Measurements from ENCODE around the gene FCGR1A.
A peak's percentile ranks its signal among the peaks of the same experiment; 100 is the strongest.
"Not testable (repeated sequence)": the region's sequence is repeated elsewhere in the genome, so short reads cannot be mapped to it uniquely, and the experiment has no call there.

Gene FCGR1A

DNA sequence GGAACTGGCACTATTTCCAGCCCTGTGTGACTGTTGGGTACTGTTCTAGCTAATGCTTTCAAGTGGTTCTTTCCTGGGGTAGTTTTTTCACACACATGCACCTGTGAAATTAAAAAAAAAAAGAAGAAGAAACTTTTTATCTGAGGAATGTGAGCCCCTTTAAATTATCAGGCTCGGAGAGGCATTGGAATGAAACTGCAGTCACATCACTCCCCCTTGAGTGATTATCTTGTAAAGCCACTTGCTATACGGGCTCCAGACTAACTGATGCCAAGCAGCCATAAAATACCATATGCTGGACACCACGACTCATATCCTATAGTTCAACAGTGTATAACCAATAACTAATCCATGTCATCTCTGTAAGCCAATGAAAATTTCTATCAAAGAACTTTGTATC lies 5.4 kb upstream of the FCGR1A start:
- DNase-seq (ENCODE audit: low spot score), result not testable (repeated sequence)

DNA sequence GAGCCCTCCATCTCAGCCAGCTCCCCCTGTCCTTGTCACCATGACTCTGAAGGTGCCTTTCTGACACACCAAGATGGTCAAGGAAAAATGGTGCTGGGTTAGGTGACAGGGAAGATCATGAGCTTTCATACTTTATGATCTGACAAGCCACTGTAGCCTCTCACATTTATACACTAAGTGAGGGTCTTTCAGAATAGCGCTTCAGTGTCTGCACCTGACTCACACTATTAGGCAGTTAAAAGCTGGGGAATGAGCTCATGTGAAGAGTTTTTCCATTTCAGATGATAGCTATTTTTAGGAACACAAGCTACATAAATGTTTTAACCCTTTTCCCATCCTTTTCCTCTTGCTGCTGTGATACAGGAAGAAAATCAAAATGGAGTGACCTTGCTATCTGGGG lies 4.2 kb upstream of the FCGR1A start:
- DNase-seq (ENCODE audit: low spot score), result not testable (repeated sequence)

- DNase-seq (ENCODE audit: low spot score), result not testable (repeated sequence)
Observed at GRCh38 chr1:149781413-149781984, 995 bp upstream of the FCGR1A start.

- DNase-seq (ENCODE audit: low spot score), result not testable (repeated sequence)
Observed at GRCh38 chr1:149783289-149783688, 795 bp downstream of the FCGR1A start.

DNA sequence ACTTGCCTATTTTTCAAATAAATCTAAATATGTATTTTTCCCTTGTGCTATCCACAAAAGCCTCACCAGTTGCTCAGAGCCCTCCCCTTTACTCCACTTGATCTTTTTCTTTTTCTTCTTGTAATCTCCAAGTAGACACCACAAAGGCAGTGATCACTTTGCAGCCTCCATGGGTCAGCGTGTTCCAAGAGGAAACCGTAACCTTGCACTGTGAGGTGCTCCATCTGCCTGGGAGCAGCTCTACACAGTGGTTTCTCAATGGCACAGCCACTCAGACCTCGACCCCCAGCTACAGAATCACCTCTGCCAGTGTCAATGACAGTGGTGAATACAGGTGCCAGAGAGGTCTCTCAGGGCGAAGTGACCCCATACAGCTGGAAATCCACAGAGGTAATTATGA lies 1.4 kb downstream of the FCGR1A start:
- DNase-seq (ENCODE audit: low spot score), result not testable (repeated sequence)

GRCh38 chr1:149787688-149788451 lies 5.4 kb downstream of the FCGR1A start:
- not testable (repeated sequence) for DNase-seq (ENCODE audit: low spot score)

DNA sequence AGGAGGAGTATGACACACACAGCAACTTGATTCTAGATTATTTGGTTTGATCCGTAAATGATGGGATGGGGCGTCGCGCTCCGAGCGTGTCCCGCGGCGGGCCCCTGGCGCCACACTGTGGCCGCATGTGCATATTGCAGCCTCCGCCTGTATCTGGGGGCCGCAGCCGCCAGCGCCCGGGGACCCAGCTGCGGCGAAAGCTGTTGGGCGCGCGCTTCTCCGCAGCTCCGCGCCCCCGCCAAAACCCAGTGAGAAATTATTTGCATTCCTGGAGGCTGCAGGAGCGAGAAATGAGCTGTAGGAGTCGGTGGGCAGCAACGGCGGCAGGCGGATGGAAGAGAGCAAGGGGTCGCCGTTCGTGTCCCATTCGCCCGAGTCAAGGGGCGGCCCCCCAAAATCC lies 10.0 kb downstream of the FCGR1A start:
- DNase-seq (ENCODE audit: low spot score), result peak; percentile 53

GRCh38 chr1:149792912-149793515 lies 10.5 kb downstream of the FCGR1A start:
- peak; percentile 84 for DNase-seq (ENCODE audit: low spot score)

DNA sequence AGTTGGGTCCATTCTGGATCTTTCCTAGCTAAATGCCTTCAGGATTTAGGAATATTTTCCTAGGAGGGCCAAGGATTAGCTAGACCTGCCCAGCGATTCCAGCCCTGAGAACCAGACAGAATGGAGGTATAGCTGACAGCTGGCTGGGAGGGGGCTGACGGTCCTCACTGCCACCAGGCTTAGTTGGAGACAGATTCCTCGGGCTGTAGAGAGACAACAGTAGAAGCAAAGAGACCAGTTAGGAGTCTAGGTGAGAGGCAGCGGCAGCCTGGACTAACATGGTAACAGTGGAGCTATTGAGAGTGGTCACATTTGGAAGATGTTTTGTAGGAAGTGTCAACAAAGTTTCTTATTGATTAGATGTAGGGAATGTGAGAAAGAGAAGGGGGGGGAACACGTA lies 11.4 kb downstream of the FCGR1A start:
- DNase-seq (ENCODE audit: low spot score), result not testable (repeated sequence)

GRCh38 chr1:149801628-149802027 lies 19.1 kb downstream of the FCGR1A start:
- not testable (repeated sequence) for DNase-seq (ENCODE audit: low spot score)

- DNase-seq (ENCODE audit: low spot score), result not testable (repeated sequence)
Observed at GRCh38 chr1:149804417-149805080, 22.1 kb downstream of the FCGR1A start.

DNA sequence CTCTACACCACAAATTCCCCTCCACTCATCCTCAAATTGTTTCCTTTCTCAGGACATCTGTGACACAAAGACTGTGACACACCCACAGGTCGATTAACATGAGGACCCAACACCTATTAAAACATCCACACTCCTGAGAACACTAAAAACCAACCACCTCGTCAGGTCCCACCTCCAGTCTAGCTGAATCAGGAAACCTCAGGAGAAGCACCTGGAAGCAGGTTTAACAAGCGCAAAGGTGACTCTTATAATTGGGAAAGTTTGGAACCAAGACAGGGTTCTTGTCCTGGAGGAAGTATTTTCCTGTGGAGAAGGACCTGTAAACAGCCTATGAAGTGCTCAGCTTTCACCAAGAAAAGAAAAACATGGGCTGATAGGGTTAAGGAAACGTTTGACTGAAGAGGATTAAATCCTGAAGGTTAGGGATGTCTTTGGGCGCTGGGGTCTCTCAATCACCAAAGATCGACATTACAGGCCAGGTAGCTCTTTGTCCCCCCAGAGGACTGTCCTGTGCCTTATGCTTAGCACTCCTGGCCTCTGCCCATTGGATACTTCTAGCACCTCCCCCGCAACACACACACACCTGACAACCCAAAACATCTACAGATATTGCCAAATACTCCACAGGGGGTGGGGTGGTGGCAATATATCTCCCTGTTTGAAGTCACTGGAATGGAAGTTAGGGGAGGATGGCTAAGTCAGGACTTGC lies 28.4 kb downstream of the FCGR1A start:
- not testable (repeated sequence) for DNase-seq (ENCODE audit: low spot score)

DNA sequence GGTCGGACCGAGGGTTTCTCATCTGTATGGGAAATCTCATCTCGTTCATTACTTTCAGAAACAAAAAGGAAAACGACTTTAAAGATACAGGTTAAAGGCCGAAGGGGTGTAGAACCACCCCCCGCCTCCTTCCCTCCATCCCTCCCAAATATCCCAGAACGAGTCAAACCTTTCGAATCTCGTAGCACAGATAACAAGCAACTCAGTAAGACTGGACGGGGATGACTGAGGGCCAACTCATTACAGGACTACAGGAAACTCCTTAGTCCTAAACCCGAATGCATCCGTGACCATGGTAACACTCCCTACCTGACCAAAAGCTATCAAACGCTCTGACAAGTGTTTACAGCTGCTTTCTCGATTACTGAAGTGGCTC lies 29.0 kb downstream of the FCGR1A start:
- DNase-seq (ENCODE audit: low spot score), result peak; percentile 0

DNA sequence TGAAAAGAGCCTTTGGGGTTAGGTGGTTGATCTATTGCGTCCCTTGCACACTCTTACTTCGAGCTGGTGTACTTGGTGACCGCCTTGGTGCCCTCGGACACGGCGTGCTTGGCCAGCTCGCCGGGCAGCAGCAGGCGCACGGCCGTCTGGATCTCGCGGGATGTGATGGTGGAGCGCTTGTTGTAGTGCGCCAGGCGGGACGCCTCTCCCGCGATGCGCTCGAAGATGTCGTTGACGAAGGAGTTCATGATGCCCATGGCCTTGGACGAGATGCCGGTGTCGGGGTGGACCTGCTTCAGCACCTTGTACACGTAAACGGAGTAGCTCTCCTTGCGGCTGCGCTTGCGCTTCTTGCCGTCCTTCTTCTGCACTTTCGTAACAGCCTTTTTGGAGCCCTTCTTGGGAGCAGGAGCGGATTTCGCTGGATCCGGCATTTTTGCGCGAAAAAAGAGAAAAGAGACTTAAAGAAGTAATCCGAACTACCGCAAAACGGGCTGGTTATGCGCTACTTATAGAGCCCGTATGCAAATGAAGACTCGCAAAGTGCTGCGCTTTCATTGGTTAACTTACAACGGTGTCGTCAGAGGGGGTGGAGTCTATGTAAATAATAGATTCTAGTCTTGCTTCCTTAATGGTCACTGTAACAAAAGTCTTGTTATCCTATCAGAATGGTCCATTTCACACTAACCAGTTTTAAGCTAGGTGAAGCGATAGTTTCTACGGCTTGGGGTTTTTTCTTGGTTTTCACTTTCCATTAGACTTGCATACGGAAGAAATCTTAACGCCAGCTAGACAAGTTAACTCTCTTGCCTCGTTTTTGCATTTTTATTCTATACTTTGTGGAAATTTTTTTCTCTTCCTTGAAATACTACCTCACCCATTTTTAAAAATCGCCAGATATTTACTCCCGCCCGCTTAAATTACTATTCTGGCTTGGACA lies 29.7 kb downstream of the FCGR1A start:
- peak; percentile 66 for DNase-seq (ENCODE audit: low spot score)

DNA sequence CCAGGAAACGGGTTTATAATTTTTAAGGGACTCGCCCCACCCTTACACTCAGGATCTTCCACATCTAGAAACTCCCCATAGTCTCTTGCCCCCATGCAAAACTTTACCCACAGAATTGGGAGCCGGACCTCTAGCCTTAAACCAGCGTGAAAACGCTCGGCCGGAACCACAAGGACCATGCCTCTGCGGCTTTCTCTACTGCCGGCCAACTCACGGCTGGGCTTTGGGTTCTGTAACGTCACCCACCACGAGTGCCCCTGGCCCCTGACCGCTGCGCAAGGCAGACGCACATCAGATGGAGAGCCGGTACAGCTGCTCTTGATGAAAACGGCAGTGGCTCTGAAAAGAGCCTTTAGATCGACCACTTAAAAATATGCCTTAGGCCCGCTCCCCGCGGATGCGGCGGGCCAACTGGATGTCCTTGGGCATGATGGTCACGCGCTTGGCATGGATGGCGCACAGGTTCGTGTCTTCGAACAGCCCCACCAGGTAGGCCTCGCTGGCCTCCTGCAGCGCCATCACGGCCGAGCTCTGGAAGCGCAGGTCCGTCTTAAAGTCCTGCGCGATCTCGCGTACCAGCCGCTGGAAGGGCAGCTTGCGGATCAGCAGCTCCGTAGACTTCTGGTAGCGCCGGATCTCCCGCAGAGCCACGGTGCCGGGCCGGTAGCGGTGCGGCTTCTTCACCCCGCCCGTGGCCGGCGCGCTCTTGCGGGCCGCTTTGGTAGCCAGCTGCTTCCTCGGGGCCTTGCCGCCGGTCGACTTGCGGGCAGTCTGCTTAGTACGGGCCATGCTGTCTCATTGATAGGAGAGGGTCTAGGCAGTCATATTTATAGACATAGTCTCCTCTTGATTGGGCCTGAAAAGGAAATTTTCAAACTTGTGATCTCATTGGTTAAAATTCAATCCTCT lies 30.7 kb downstream of the FCGR1A start:
- not testable (repeated sequence) for DNase-seq (ENCODE audit: low spot score)

- DNase-seq (ENCODE audit: low spot score), result not testable (repeated sequence)
Observed at GRCh38 chr1:149820387-149820786, 37.9 kb downstream of the FCGR1A start.

DNA sequence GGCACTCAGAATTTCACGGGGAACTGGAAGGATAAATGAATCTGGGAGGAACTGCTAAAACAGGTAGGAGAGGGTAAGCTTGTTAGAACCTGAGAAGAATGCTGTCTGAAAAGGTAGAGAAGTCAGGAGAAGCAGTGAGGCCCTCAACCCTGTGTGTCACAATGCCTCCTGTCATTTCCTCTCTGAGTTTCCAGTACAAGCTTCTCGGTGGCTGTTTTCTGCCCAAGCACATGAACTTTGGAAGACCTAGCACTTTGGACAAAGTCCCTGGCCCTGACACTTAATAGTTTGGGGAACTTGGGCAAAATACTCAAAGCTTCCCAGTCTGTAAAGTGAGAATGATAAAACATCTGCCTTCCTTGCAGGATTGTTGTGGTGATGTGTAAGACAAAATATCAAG lies 44.1 kb downstream of the FCGR1A start:
- not testable (repeated sequence) for DNase-seq (ENCODE audit: low spot score)

DNA sequence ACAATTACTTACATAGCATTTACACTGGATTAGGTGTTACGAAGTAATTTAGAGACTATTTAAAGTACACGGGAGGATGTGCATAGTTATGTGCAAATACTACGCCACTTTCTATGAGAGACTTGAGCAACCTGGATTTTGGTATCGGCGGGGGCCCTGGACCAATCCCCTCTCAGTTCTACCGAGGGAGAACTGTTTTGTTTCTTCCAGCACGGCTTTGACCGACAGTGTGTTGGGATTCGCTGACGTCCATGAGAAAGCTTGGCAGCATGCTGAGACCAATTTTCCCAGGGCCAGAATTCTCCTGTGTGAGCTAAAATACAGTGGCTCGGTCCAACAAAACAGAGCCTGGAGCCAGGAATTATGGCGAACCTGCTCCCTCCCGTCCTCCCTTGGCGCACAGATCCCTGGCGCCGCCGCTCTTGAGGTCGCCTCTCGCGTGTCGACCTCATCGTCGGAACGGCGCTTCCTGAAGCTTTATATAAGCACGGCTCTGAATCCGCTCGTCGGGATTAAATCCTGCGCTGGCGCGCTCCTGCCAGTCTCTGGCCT lies 49.3 kb downstream of the FCGR1A start:
- DNase-seq (ENCODE audit: low spot score), result not testable (repeated sequence)

- DNase-seq (ENCODE audit: low spot score), result not testable (repeated sequence)
Observed at GRCh38 chr1:149832316-149833126, 50.0 kb downstream of the FCGR1A start.

Measured in GM03348 (cell line).